Caco-2 (cell line): ENCODE measurements around the gene NEUROG2. TPM values are rescaled to one million over a fixed set of nuclear protein-coding genes. Genes with fewer than 3 reads are reported as not detected.

Experiments used
- BruUV-seq: library from RNA; stranded (reverse); fragments of 400-500 nt; replicated peaks from 2 replicates; lab custom pipeline; 2021; lab: Mats Ljungman, UMichigan
- CTCF ChIA-PET: fragments of 300-600 bp; sonication (Branson Sonifier 250); formaldehyde crosslinking; loops from one replicate; lab custom pipeline; 2022; ENCODE audit warnings: antibody characterized with exemption; lab: Charles Lee
- POLR2A ChIA-PET: fragments of 300-600 bp; sonication (Branson Sonifier 250); formaldehyde crosslinking; loops from one replicate; lab custom pipeline; 2022; ENCODE audit warnings: antibody characterized with exemption; lab: Charles Lee
- DNase-seq, 2 experiments: peaks; one replicate each; pipeline versions ENCODE4 v3.0.0 to v3.0.0-alpha.2; 2020 to 2022
- H3K27me3 ChIP-seq: replicated peaks from 2 replicates; pipeline ENCODE4 v1.6.0; 2011; ENCODE audit warnings: low read length; ENCODE audit not compliant: control insufficient read depth, insufficient read depth
- H3K36me3 ChIP-seq: 2 replicates; pipeline ENCODE4 v1.5.1; 2011; ENCODE audit warnings: low read length; ENCODE audit not compliant: control insufficient read depth, insufficient read depth
- H3K4me1 ChIP-seq: fragments of 250-450 bp; sonication (Bioruptor Pico); 2 replicates; pipeline ENCODE4 v1.5.1; 2020; ENCODE audit warnings: mild to moderate bottlenecking
- H3K4me3 ChIP-seq: 2 replicates; pipeline ENCODE4 v1.5.1; 2011; ENCODE audit warnings: low read depth, mild to moderate bottlenecking, control low read depth, low read length
- H3K9me3 ChIP-seq: fragments of 250-450 bp; sonication (Bioruptor Pico); 2 replicates; pipeline ENCODE4 v1.5.1; 2020; ENCODE audit warnings: mild to moderate bottlenecking, moderate library complexity
- H3K27ac Mint-ChIP-seq: one replicate; pipeline ENCODE4 v1.8.0; 2022; ENCODE audit warnings: mixed read lengths; ENCODE audit not compliant: unreplicated experiment
- H3K27me3 Mint-ChIP-seq: one replicate; pipeline ENCODE4 v1.8.0; 2022; ENCODE audit warnings: mixed read lengths; ENCODE audit not compliant: insufficient read depth, unreplicated experiment
- H3K36me3 Mint-ChIP-seq: one replicate; pipeline ENCODE4 v1.8.0; 2022; ENCODE audit warnings: mild to moderate bottlenecking, mixed read lengths; ENCODE audit not compliant: insufficient read depth, unreplicated experiment
- H3K4me1 Mint-ChIP-seq: one replicate; pipeline ENCODE4 v1.8.0; 2022; ENCODE audit warnings: low read depth, mixed read lengths; ENCODE audit not compliant: unreplicated experiment
- H3K4me3 Mint-ChIP-seq: one replicate; pipeline ENCODE4 v1.8.0; 2022; ENCODE audit warnings: mild to moderate bottlenecking, moderate library complexity, mixed read lengths; ENCODE audit not compliant: unreplicated experiment
- H3K9me3 Mint-ChIP-seq: one replicate; pipeline ENCODE4 v1.8.0; 2022; ENCODE audit warnings: mixed read lengths; ENCODE audit not compliant: unreplicated experiment
- intact Hi-C: fragments of 100-400 bp; cut with micrococcal nuclease; formaldehyde crosslinking; loops from one replicate; pipeline ENCODE4 v1.10.0; 2022; ENCODE audit not compliant: unreplicated experiment
- total RNA-seq: library from RNA; stranded (reverse); gene quantifications from 2 replicates; pipeline ENCODE4 v1.2.3, GENCODE V29; 2022
- TF ChIP-seq, protein P1 (sequence below), 2 experiments: fragments of 200-600 bp in 1 of 2; IDR thresholded peaks; 1 replicate in 1 of 2; 2 replicates in 1 of 2; pipeline versions ENCODE4 v1.5.1 to v1.8.0; 2011 to 2022; ENCODE audit warnings: antibody characterized with exemption in 1 of 2, control low read depth in 1 of 2, inconsistent platforms in 1 of 2, low read depth in 1 of 2, low read length in 1 of 2, mild to moderate bottlenecking in 1 of 2, moderate library complexity in 1 of 2; ENCODE audit not compliant: insufficient read depth in 1 of 2, severe bottlenecking in 1 of 2, unreplicated experiment in 1 of 2

NEUROG2 gene
- total RNA-seq, 1 experiment from 2014 or later, result not detected

DNA sequence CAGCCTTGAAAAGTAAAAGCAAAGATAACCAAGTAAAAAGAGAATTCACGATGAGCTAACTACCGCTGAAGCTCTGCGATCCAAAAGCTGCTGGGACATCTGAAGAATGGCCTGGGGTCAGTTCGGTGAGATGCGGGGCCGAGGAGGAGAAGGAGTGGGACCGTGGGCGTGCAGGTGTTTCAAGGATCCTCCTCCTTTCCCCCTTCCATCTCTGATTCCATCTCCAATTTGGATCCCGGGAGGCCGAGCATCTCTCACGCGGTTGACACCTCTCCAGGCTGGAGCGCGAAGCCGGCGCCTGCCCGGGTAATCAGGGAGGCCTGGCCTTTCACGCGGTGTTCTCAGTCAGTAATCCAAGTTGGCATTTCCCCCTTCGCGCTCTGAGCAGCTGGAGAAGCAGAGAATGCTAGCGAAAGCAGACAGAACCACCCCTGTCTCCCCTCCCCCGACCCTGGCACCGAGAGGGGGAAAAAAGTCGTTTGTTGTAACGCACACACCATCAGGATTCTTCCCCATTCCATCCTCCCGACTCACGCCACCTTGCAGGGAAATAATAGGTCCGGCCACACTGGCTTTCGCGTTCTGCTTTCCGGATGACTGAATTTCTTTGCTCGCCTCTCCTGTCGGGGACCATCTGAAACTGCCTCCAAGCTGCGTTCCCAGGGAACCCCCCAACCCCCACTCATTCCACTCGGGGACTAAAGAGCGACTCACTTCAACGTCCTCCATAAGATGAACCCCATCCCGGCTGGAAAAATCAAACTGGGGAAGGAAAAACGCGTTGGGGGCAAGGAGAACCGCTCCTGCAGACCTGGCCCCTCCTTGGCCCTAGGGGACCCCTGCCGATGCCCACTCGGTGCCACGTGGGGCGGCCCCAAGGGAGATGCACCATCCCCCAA is 6.5 kb downstream of the NEUROG2 start:
- intact Hi-C loops, result no loop called here
- no peak overlapping the region for H3K27ac Mint-ChIP-seq
- Histone ChIP-seq H3K36me3 (no peaks in the 10 kb centered on the region), H3K4me3 (no peak overlapping the region), H3K4me1 (peaks cover 3% of the 10 kb centered on the region; the same call in 1 of the 2 replicates), H3K9me3 (no peaks in the 10 kb centered on the region), H3K27me3 (no peaks in the 10 kb centered on the region; the same call in 1 of the 2 replicates)
- POLR2A ChIA-PET, result no interaction called here
- TF ChIP-seq, protein P1, sequence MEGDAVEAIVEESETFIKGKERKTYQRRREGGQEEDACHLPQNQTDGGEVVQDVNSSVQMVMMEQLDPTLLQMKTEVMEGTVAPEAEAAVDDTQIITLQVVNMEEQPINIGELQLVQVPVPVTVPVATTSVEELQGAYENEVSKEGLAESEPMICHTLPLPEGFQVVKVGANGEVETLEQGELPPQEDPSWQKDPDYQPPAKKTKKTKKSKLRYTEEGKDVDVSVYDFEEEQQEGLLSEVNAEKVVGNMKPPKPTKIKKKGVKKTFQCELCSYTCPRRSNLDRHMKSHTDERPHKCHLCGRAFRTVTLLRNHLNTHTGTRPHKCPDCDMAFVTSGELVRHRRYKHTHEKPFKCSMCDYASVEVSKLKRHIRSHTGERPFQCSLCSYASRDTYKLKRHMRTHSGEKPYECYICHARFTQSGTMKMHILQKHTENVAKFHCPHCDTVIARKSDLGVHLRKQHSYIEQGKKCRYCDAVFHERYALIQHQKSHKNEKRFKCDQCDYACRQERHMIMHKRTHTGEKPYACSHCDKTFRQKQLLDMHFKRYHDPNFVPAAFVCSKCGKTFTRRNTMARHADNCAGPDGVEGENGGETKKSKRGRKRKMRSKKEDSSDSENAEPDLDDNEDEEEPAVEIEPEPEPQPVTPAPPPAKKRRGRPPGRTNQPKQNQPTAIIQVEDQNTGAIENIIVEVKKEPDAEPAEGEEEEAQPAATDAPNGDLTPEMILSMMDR (IDR thresholded peaks at IDR 0.05; ENCODE audit: insufficient read depth in 1 of 2, low read depth in 1 of 2, low read length in 1 of 2, severe bottlenecking in 1 of 2, unreplicated experiment in 1 of 2), result no peak
- CTCF ChIA-PET, result no interaction called here
- no peak for DNase-seq
- peaks cover 25% of the 10 kb centered on the region for H3K27me3 Mint-ChIP-seq
- H3K4me3 Mint-ChIP-seq, result no peak overlapping the region
- no peaks in the 10 kb centered on the region for H3K4me1 Mint-ChIP-seq
- no peaks in the 10 kb centered on the region for H3K36me3 Mint-ChIP-seq
- BruUV-seq, result no TSS peak
- H3K9me3 Mint-ChIP-seq, result no peaks in the 10 kb centered on the region

DNA sequence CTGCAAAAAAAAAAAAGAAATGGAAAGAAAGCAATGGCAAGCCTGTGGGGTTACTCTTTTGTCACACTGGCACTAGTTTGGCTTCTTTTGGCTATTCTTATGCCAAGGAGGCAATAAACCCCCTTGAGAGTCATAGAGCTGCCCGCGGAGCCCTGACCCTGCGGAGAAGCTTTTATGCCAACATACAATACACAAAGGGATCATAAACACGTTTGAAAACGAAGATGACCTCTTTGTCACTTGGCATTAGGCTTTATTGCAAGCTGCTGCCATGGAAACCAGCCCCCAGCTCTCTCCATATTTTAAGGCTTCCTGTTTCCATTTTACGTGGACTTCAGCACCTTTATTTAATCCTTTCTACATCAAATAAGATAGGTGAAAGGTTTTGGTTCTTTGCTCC is 7.6 kb downstream of the NEUROG2 start:
- ChIA-PET CTCF (no interaction called here), POLR2A (no interaction called here)
- TF ChIP-seq, protein P1 (IDR thresholded peaks at IDR 0.05; ENCODE audit: insufficient read depth in 1 of 2, low read depth in 1 of 2, low read length in 1 of 2, severe bottlenecking in 1 of 2, unreplicated experiment in 1 of 2), result no peak
- no peak overlapping the region for H3K27ac Mint-ChIP-seq
- intact Hi-C loops, result no loop called here
- Histone ChIP-seq H3K36me3 (no peaks in the 10 kb centered on the region), H3K9me3 (no peaks in the 10 kb centered on the region), H3K4me3 (no peak overlapping the region), H3K4me1 (no peaks in the 10 kb centered on the region), H3K27me3 (no peaks in the 10 kb centered on the region)
- no peaks in the 10 kb centered on the region for H3K36me3 Mint-ChIP-seq
- no peaks in the 10 kb centered on the region for H3K9me3 Mint-ChIP-seq
- BruUV-seq, result no TSS peak
- H3K27me3 Mint-ChIP-seq, result peaks cover 21% of the 10 kb centered on the region
- no peak overlapping the region for H3K4me3 Mint-ChIP-seq
- no peaks in the 10 kb centered on the region for H3K4me1 Mint-ChIP-seq
- no peak for DNase-seq

DNA sequence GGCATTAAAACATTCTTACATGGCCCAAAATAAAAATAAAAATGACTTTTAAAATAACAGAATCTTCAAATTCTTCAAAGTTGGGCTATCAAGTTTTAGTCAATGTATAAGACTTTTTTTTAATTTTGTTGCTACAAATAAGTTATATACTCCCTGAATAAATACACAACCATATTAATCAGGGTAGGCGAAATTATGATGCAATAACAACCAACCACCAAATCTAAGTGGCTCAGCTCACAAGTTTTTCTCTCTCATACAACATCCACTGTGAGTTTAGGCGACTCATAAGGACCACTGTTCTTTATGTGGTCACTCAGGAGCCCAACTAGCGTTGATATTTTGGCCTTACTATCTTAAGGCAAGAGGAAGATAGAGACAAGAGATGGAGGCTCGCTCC is 11.2 kb downstream of the NEUROG2 start:
- CTCF ChIA-PET, result no interaction called here
- Histone ChIP-seq H3K36me3 (no peaks in the 10 kb centered on the region), H3K4me1 (no peaks in the 10 kb centered on the region), H3K27me3 (no peaks in the 10 kb centered on the region), H3K9me3 (no peaks in the 10 kb centered on the region), H3K4me3 (no peak overlapping the region)
- no peak for DNase-seq
- H3K27ac Mint-ChIP-seq, result no peak overlapping the region
- H3K9me3 Mint-ChIP-seq, result no peaks in the 10 kb centered on the region
- no peaks in the 10 kb centered on the region for H3K4me1 Mint-ChIP-seq
- peaks cover 17% of the 10 kb centered on the region for H3K27me3 Mint-ChIP-seq
- TF ChIP-seq, protein P1 (IDR thresholded peaks at IDR 0.05; ENCODE audit: insufficient read depth in 1 of 2, low read depth in 1 of 2, low read length in 1 of 2, severe bottlenecking in 1 of 2, unreplicated experiment in 1 of 2), result no peak
- H3K36me3 Mint-ChIP-seq, result no peaks in the 10 kb centered on the region
- BruUV-seq, result no TSS peak
- H3K4me3 Mint-ChIP-seq, result no peak overlapping the region
- POLR2A ChIA-PET, result no interaction called here
- intact Hi-C loops, result no loop called here
